CD1c-positive myeloid dendritic cell (primary cell): ENCODE results near the gene ACKR2.

Experiments
- DNase-seq: peaks from one replicate; pipeline ENCODE4 v3.0.0-alpha.2; 2016; ENCODE audit errors: extremely low spot score

ACKR2 gene, protein sequence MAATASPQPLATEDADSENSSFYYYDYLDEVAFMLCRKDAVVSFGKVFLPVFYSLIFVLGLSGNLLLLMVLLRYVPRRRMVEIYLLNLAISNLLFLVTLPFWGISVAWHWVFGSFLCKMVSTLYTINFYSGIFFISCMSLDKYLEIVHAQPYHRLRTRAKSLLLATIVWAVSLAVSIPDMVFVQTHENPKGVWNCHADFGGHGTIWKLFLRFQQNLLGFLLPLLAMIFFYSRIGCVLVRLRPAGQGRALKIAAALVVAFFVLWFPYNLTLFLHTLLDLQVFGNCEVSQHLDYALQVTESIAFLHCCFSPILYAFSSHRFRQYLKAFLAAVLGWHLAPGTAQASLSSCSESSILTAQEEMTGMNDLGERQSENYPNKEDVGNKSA

DNA sequence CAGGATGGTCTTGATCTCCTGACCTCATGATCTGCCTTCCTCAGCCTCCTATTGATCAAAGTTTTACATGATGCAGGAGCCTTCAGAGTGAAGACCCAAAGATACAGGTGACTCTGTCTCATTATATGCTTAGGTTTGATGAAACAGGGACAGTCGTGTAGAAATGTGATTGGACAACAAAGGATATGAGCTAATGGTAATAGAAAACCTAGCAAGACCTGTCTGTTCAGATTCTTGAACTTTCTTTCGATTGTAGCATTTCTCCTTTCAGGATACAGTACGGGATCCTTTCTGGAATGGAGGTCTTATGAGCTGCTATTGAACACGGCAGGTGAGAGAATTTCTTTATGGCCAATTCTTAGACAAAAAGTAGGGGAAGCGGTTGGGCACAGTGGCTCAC lies at the start of gene ACKR2:
Gene ACKR2 (plus strand): TSS at position 244 of the 400 bp plus-strand sequence. CDS start 55,058 bp downstream, outside the sequence.
- no peak for DNase-seq

DNA sequence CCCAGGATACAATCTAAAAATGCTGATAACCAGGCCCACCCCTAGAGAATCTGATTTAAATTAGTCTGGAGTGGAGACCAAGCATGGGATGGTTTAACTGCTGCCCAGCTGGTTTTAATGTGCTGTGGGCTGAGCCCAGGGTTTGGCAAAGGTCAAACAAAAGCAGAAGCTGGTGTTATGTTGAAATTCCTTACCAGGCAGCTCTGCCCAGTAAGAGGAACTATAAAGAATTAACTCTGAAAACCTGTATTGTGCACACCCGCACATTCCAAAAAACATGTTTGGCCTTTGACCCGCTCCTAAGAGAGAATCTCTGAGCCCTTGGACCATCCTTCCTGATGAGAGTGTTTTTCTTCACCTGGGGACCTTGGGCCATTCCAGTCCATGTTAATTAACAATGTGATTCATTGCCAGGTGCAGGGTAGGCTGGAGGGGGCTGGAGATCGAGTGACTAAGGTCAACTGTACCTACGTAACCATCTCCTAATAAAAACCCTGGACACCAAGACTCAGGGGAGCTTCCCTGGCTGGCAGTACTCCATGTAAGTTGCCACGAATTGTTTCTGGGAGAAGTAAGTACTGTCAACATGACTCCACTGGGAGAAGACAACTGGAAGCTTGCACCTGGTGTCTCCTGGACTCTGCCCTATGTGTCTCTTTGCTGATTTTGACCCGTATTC lies 47.1 kb upstream of the ACKR2 start:
- peak; percentile 87 for DNase-seq

DNA sequence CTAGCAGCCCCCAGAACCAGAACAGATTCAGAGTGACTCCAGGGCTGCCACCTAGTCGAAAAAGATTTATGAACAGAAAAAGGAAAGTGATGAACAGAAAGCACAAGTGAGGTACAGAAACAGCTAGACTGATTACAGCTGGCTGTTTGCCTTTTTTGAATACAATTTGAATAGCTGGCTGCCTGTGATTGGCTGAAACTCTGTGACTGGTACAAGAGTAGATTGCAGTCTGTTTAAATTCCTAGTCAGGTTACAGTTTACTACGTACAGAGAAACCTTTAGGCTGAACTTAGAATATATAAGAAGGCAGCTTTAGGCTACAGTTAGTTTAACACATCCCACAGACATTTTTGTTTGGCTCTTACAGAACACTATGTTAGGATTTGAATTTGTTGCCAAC lies 46.2 kb upstream of the ACKR2 start:
- no peak for DNase-seq

DNA sequence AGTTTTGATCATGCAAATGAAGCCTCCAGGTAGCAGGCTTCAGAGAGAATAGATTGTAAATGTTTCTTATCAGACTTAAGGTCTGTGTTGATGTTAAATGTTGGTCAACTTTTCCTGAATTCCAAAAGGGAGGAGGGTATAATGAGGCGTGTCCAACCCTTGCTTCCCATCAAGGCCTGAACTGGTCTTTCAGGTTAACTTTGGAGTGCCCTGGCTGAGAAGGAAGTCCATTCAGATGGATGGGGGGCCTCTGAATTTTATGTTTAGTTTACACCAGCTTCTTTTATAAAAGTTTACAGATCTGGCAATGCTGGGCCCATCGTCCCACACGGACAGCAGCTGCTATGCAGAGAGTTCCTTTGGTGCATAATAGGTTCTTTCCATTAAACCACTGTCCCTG lies 45.1 kb upstream of the ACKR2 start:
- no peak for DNase-seq

DNA sequence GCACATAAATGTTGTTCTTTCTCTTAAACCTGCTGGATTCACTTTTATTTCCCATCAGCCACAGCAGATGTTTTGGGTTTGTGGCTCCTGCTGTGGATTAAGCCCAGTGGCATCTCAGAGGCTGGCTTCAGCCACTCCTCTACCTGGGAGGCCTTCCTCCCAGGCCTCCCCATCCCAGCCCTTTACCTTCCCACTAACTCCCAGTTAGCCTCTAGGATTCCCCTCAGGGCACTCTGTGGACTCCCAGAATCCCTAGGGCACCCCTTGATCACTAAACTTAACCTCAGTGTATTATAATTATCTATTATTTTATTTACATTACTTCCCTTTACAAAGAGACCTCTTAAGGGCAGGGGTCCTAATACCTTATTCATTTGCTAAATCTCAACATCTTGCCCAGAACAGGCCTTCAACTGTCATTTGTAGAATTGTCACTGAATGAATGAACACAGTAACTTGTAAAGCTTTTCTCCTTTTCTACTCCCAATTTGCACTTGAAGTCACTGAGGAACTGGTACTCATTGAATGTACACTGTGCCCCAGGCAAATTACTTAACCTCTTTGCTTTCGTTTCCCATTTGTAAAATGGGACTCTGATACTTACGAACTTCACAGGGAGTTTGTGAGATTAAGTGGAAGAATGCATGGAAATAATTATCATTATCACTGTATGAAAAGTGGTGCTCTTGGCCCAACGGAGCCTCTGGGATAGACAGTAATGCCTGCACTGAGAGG lies 44.5 kb upstream of the ACKR2 start:
- DNase-seq, result peak; percentile 58

DNA sequence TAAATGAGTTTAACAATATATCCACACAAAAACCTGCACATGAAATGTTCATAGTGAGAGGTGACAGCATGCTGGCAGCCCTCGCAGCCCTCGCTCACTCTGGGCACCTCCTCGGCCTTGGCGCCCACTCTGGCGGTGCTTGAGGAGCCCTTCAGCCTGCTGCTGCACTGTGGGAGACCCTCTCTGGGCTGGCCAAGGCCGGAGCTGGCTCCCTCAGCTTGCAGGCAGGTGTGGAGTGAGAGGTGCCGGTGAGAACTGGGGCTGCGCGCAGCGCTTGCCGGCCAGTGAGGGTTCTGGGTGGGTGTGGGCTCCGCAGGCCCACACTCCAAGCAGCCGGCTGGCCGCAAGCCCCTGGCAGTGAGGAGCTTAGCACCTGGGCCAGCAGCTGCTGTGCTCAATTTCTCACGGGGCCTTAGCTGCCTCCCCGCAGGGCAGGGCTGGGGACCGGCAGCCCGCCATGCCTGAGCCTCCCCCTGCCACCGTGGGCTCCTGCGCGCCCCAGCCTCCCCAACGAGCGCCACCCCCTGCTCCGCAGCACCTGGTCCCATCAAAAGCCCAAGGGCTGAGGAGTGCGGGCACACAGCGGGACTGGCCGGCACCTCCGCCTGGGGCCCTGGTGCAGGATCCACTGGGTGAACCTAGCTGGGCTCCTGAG lies 39.6 kb upstream of the ACKR2 start:
- DNase-seq, result no peak

DNA sequence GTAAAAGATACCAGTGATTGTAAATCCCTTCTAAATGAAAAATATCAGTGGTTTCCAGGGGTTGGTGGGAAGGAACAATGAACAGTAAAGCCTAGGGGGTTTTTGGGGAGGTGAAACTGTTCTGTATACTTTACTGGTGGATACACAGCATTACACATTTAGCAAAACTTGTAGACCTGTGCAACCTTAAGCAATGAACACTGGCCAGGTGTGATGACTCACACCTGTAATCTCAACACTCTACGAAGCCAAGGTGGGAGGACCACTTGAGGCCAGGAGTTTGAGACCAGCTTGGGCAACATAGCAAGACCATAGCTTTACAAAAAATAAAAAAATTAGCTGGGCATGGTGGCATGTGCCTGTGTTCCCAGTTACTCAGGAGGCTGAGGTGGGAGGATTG lies 38.0 kb upstream of the ACKR2 start:
- DNase-seq, result no peak

DNA sequence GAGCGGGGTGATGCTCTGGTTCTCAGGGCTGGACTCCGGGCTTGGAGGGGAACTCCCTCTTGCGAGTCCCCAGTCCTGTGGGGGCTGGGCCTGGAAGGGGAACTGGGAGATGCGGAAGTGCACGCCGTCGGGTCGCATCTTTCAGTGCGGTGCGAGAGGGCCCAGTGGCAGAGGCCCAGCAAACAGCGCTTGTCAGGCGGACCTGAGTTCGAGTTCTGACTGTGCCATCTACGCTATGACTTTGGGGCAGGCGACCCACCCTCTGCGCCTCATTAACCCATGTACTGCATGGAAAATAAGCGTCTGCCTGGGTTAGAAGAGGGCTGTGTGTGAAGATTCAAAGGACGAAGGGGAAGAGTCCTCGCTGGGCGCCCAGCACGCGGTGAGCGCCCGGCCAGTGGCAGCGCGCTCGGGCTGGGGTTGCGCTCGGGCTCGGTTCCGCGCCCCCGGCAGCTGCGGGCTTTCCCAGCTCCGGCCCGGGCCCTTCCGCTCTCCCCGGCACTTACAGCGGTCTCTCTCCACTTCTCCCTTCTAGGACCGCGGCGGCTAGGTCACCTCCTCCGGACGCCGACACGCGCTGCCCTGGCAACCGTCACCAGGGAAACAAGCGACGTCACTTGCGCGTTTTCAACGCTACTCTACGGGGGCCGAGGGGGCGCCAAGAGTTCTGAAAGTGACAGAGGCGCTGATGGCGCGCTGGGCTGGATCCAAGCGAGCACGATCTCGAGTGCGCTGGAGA lies 36.4 kb upstream of the ACKR2 start, which contains the start of gene CCDC13:
Gene CCDC13 (minus strand): TSS at position 584 of the 739 bp plus-strand sequence. CDS start 14,908 bp downstream, outside the sequence.
- peak; percentile 98 for DNase-seq

DNA sequence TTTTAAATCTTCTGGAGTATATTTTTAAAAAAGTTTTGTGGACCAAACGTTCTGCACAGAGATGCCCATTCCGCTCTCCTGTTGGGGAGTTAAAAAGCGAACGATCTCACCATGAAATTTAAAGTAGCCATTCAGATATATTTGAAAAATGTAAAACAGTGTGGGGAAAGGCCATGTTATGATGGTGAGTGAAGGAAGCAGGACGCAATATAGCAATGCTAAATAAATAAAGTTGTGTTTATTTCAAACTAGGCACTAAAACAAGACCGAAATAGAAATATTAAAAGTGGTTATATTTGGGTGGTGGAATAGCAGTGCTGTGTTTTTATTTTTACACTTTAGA lies 35.9 kb upstream of the ACKR2 start:
- DNase-seq, result no peak

DNA sequence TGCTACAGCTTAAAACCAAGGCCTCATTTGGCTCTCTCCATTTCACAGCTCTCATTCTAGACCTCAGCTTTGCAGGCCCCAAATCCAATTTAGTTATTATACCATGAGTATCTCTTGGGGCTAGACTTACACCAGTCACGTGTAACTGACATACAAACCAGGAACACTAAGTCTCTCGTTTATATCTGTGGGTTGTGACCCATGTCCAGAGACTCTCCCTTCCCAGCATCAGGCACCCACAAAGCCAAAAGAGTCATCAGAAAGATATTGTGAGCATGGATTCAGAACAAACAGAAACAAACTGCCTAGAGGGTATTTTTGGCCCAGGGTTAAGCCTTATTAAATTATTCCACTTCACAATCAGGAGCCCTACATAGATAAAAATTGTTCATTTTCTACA lies 30.6 kb upstream of the ACKR2 start:
- DNase-seq, result no peak

DNA sequence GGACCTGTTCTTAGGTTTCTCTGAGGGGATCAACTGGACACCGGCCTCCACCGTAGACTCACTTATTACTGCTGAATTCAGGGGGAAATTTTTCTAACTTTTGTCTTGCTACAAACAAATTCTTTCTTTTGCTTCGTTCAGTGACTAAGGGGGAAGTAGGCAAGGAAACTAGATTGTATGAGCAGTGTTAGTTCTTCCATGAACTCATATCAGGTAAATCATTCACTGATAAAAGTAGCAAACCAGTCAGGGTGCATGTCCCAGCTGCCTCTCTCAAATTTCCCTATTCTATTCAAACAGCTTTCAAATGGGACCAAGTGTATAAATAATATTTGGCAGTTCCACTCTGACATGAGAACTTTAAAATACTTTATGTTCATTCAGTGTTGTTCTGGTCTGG lies 28.8 kb upstream of the ACKR2 start:
- DNase-seq, result no peak

DNA sequence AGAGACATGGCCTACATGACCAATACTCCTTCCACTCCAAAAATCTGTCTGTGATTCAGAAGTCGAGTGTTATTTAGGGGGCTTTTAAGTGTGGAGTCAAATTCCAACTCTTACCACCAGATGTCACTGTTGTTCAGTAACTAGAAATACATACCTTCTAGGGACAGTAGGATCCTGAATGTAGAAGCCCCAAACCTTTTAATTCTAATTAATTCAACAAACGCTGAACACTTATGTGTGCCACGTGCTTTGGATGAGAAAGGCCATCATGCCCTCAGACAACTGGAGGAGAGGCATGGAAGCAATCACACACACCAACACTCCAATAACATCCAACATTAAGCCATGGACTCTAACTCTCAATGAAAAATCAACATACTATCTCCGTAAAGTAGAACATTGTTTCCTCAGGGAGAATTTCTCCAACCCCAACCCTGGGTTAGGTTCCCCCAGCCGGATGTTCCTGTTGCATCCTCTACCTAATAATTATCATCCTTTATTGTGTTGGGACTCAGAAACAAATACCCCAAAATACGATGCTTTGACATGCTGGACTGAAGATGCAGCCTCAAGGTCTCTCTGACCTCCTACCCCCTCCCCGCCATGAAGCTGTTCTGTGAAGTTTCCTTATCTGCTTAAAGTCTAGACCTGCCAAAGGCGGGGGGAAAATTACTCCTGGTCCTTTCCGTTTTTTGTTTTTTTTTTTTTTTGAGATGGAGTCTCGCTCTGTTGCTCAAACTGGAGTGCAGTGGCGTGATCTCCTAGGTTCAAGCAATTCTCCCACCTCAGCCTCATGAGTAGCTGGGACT lies 28.1 kb upstream of the ACKR2 start:
- DNase-seq, result peak; percentile 79

DNA sequence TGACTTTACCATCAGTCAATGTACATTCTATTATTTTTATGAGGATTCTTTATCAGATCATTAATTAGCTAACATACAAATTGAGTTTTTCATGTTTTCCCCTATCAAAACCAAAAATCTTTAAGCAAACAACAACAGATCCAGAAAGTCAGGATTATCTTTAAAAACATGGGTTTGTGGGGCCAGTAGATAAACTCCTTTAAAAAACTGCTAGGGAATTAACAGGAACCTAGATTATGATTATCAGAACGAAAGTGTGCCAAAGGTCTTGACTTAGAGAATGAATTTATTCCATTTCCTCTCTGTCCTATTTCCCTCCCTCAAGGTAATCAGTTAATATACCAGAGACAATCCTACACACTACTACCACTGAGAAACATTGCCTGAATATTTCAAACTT lies 23.0 kb upstream of the ACKR2 start:
- no peak for DNase-seq

DNA sequence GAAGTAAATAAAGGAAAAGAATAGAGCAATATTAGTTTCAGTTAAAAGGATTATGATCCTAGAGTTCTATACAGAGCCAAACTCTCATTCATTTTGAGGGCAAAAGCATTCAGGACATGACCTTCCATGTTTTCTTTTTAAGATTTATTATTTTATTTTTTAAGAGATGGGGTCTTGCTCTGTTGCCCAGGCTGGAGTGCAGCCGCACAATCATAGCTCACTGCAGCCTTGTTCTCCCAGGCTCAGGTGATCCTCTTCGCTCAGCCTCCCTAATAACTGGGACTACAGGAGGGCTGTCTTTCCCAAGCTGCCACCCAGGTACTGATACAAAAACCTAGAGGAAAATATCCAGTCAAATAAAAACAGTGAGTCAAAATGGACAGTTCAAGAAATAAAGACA lies 22.6 kb upstream of the ACKR2 start:
- no peak for DNase-seq

DNA sequence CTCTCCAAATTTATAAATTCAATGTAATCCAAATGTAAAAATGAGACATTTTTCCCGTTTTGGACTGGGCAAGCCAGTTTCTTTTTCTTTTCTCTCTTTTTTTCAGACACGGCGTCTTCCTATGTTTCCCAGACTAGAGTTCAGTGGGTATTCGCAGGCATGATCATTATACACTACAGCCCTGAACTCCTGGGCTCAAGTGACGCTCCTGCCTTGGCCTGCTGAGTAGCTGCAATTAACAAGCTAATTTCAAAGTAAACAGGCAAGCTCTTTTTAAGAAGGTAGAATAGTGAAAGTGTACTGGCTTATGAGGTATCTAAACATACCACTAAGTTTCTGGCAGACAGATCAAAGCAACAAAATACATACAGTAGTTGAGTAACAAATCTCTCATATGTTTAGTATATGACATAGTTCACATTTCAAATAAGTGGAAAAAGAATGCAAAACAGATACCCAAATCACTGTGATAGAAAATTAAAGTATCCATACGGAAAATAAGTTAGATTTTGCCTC lies 18.5 kb upstream of the ACKR2 start:
- DNase-seq, result no peak

DNA sequence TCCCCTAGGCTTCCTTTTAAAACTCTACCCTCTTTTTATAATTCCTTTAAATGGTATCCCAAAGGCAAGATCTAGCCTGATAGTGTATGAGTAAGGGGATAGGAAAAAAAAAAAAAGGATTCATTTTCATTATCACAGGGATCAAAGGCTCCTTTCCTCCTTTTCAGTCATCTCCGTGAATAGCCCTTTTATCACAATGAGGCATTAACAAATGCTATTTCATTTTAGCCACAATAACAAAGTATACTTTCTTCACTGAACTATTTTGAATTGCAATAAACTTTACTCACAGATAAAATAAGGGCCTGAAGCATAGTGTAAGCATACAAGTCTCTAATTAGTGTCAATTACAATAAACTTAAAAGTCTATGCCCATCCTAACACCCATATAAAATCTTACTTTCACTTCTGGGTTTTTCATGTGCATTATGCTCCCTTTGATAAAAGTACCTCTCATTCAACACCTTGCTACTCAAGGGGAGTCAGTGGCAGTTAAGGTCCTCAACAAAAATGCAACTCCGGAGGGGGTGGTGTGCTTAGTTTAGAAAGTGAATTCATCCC lies 13.5 kb upstream of the ACKR2 start:
- no peak for DNase-seq

DNA sequence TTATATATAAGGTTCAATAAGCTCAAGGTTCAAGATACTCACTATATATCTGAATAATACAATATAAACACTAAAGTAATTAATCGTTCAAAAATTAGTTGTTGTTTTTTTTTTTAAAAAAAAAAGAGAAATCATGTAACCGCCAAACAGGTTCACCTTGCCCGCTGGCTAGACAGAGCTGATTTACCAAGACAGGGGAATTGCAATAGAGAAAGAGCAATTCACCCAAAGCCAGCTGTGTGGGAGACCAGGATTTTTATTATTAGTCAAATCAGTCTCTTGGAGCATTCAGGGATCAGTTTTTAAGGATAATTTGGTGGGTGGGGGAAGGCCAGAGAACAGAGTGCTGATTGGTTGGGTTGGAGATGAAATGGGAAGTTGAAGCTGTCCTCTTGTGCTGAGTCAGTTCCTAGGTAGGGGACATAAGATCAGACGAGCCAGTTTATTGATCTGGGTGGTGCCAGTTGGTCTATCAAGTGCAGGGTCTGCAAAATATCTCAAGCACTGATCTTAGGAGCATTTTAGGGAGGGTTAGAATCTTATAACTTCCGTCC lies 12.8 kb upstream of the ACKR2 start:
- no peak for DNase-seq

DNA sequence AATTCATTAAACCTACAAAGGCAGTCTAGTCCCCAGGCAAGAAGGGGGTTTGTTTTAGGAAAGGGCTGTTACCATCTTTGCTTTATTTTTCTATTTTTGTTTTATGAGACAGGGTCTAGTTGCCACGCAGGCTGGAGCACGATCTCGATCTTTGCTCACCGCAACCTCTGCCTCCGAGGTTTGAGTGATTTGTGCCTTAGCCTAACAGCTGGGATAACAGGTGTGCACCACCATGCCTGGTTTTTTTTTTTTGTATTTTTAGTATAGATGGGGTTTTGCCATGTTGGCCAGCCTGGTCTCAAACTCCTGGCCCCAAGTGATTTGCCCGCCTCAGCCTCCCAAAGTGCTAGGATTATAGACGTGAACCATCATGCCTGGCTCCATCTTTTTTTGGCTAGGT lies 9.9 kb upstream of the ACKR2 start:
- DNase-seq, result no peak

DNA sequence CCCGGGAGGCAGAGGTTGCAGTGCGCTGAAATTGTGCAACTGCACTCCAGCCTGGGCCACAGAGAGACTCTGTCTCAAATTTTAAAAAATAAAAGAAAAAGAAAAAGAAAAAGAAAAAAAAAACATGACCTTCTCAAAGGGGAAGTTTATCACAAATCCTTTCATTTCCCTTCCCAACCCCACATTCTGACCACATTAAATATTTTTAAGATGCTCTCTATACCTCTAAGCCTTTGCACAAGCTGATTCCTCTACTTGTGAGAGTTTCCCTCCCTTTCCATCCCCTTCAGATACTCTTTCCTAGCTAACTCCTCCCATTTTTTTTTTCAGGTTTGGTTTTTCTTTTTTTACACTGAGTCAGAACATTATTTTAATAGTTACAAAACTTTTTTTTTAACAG lies 9.0 kb upstream of the ACKR2 start:
- DNase-seq, result no peak
